ENCODE measurements around the gene FOXR1.

FOXR1 gene

DNA sequence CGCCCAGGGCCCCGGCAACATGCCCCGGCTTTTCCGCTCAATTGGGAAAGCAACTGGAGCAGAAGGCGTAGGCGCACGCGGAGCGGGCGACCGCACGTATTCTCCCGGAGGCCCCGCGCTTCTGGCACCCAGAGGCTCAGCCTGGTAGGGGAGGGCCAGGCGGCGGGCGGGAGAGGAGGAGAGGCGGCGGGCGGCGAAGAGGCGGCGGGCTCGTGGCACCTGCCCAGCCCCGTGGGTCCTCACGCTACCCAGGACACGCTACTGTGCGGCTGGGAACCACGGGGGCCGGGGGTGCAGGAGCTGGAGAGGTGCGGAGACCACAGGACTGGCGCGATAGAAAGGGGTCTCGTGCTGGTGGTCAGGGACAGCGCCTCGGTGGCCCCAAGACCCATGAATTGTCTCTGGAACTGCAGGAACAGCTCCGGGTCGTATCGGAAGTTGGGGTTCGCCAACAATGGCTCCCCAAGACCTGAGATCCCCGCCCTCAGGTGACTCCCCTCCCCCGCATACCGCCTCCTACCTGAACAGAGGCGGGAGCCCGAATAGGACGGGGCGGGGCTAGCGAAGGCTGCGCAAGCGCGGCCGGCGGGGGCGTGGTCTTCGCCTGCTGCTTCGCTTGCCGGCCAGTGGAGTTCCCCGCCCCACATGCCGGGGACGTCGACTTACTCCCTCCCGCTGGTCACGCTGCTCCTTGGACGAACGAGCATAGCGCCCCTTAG lies 58.9 kb downstream of the FOXR1 start, which contains the start of gene SLC37A4:
TSS of gene SLC37A4 (minus strand) at position 549 of the 719 bp plus-strand sequence.
- peak; percentile 98 for DNase-seq (ENCODE audit: insufficient read length)
- no peak for TF ChIP-seq TAF1 (IDR thresholded peaks at IDR 0.05; ENCODE audit: borderline replicate concordance, low read depth, low read length)
- 0 out of 2 replicates have a peak, but pooled peaks have one; percentile 25 for TF ChIP-seq POLR2AphosphoS5 (IDR thresholded peaks at IDR 0.05; ENCODE audit: low read depth, low read length)
- peak; percentile 52; the same call in 1 of the 2 replicates for TF ChIP-seq POLR2A (IDR thresholded peaks at IDR 0.05; ENCODE audit: low read depth, low read length)
- peak; percentile 100 for FAIRE-seq

All from GM12892 (cell line).